ENCODE measurements around the gene CAVIN4.

The CAVIN4 gene

DNA sequence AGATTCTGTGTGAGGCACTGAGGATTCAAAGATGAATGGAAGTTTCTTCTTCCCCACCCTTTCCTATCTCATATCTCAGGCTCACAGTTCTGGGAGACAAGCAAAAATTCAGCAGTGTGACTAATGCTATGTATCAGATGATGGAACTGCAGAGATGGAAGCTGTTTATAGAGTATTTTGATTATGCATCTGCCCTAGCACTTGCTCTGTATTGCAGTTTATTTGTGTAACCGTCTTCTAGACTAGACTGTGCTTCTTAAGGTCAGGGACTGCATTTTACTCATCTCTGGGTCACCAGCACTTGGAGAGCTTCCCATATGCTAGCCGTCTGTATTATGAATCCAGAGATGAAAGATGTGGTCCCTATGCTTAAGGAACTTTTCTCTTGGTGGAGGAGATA is 12.6 kb downstream of the CAVIN4 start:
- DNase-seq: no peak

DNA sequence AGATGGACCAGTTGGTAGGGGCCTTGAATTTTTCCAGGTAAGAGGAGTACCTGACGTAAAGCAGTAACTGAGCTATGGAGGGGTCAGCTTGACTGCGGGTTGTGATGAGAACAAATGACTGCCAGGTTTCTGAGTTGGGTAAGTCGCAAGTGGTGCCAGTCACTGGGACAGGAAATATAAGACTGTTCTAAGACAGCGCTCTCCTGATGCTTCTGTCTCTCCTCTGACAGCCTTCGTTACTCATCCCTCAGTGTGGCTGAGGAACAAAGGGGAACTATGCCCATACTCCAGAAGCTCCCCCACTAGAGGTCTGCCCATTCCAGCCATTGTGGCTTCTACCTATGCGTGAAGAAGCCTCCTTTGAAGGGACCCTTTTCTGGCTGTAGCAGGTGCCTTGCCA is 13.3 kb downstream of the CAVIN4 start:
- no peak for DNase-seq

DNA sequence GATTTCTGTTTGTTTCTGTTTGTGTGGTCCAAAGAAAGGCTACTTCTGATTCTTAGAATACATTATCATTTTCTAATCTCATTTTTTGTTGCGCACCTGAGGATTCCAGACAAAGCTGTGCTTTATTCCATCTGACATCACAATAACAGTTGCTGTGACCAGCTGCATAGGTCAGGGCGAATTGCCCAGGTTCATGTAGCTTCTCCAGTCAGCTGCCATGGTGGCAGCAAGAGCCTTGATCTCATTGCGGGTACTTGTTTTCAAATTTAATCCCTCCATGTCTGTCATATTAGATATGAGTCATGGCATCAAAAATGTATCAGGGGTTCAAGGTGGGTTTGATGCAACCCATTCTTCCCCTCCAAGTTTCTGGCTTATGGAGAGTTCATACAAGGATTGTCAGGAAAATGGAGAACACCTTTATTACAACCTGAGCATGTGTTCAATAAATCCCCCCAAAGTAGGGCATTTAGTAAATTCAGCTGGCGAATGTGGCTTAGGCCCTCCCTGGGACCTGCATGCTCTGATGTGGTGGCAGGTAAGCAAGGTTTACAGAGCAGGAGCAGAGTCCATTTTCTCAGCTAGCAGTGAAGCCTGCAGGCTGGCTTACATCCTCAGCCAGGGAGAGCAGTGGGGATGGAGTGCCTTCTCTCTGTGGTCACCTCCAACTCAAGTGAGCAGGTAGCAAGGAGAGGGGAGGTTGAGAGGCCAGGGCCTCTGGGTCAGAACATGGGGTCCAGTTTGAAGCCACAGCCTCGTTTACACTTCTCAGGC is 13.9 kb downstream of the CAVIN4 start:
- DNase-seq: no peak

DNA sequence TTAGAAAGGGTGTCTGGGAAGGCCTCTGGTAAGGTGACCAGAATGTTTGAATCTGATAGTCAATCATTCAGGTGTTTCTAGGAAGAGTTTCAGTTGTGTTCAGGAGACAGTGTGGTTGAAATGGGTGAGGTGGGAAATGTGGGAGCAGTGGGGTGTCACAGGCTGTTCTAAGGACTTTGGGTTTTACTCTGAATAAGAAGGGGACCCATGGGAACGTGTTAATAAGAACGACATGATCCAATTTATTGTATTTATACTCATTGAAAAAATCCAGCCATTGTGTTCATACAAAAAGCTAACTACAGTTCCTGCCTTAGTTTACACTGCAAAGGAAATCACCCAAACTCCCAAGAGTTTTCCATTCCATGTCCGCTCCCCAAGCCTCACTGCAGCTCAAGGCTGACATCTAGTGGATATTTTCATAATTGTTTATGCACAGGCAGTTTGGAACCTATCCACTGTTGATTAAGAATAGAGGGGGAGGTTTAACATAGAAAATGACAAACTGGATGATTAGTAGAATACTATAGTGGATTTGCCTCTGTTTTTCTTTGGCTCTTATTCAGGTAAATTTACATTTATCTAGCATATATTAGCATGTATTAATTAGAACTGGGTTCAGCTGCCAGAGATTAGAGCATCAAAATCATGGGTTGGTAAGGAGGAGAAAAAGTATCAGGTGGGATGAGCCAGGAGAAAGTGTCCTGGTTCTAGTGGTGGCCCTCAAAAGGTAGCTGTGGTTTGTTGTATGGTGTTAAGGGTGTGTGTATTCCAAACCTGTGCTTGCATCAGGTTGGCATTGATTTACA is 17.7 kb downstream of the CAVIN4 start:
- DNase-seq: peak in 27 of 56 donors; percentile 4 to 74 (median 26)

DNA sequence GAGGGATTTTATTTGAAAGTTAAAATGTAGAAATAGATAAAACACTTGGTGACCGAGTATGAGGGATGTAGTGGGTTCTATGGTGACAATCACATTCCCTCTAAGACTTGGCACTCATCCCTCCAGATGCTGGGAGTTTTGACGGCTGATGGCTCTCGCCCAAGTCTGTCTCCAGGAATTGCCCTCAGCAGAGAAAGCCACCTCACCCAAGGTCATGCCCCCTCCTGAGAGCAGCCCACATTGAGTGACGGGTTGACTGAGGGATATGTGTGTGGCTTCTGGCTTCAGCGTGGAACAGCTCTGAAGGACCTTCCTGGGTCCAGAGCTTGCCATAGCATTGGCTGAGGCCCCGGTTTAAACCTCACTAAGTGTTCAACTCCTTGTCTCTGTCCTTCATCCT is 19.4 kb downstream of the CAVIN4 start:
- DNase-seq: no peak

DNA sequence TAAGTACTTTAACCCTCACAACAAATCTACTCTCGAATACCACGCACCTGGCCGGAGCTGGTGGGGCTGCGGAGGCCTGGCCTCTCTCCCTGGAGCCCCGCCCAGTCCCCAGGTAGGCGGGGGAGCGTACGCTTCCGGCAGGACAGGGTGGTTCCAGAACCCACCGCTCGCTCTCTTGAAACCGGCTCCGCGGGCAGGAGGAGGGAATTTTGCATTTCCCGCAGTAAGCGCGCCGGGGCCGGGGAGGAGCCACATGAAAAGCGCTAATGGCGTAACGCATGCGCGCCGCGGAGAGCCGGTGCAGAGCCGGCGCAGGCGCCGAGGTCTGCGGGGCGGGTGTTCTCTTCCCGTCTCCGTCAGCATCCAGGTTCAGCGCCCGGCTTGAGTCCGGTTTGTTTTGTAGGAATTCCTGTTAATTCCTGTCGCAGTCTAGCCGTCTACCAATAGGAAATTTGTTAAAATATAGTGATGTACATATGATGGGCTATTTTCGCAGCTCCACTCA is 20.8 kb downstream of the CAVIN4 start:
- peak in 53 of 56 donors; percentile 36 to 90 (median 75) for DNase-seq

DNA sequence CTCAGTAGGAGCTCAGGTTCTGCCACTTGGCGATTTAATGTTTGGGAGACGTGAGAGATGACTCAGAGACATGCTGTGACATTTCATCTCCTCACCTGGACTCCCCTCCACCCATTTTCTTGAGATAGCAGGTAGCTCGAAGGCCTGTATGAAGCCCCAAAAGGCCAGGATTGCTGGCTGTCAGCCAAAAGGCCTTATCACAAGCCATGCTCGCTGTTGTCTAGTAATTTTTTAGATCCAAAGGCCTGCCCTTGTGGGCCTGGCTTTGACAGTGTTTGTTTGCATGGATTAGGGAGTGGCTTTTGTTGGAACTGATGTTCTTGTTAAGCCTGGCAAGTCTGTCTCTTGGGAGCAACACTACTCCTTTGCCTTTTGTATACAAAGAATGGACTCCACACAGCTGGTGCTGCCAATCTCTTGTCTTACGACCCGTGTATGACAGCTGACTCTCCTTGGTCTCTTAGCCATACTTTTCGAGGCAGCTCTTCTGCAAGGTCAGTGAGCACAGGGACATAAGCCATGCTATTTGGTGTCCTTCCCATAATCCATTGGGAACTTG is 22.7 kb downstream of the CAVIN4 start:
- DNase-seq: no peak

DNA sequence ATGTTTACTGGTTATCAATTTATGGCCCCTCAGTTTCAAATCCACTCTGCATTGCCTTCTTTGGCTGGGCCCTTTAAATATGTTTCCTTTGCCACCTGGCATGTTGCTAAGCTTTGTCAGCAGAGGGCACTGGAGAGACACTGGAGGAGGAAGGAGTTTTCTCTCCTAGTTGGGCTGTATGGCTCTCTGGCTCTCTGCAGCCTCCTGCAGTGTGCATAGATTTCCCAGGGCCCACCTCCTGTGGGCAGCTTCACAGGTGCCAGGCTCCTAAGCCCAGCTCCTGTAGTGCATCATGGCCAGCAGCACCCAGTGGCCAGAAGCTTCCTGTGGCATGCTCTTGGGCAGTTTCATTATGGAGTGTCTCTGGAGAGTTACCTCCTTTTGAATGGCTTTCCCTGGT is 23.3 kb downstream of the CAVIN4 start:
- peak in 28 of 56 donors; percentile 7 to 66 (median 28) for DNase-seq

DNA sequence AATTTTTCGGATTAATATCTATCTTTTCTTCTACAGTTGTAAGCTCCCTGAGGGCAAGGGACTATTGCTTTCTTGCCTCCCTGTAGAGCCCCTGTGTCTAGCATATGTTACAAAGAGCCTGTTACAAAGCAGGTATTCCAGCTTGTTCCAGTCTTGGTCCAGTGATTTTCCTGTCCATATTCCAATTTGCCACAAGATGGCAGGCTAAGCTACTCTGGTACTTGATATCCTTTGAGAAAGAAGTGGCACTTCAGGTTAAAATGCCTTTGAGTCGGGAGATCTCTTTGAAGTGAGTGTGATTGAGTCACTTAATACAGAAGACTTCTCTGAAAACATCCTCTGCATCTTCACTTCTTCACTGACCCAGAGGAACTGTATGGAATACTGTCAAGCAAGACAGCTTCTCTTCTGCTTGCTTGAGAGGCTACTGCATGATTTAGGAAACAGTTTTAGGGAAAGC is 24.5 kb downstream of the CAVIN4 start:
- DNase-seq: peak in 13 of 56 donors; percentile 6 to 60 (median 25)

DNA sequence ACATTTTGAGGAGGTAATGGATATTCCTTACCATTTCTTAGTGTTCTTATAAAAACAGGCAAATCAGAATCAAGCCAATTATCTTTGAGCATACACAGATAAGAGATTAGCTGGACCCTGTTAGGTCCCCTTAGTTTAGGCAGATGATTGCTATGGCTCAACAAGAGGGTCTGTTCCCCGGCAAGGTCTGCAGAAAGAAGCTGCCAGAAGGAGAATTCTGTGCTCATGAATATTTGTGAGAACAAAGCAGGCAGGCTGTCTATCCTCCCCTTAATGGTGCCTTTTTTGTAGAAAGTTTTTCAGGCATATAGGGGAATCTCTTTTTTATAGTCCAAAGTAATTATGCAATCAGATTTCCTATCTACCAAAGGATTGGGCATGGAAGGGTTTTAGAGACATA is 27.5 kb downstream of the CAVIN4 start:
- DNase-seq: no peak

DNA sequence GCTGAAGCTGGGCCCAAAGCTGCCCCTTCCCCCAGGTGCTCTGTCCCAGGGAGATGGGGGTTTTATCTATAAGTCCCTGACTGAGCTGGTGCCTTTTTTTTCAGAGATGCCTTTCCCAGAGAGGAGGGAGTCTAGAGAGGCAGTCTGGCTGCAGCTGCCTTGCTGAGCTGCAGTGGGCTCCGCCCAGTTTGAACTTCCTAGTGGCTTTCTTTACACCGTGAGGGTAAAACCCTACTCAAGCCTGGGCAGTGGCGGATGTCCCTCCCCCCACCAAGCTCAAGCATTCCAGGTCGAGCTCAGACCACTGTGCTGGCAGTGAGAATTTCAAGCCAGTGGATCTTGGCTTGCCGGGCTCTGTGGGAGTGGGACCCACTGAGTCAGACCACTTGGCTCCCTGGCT is 41.3 kb downstream of the CAVIN4 start:
- no peak for DNase-seq

DNA sequence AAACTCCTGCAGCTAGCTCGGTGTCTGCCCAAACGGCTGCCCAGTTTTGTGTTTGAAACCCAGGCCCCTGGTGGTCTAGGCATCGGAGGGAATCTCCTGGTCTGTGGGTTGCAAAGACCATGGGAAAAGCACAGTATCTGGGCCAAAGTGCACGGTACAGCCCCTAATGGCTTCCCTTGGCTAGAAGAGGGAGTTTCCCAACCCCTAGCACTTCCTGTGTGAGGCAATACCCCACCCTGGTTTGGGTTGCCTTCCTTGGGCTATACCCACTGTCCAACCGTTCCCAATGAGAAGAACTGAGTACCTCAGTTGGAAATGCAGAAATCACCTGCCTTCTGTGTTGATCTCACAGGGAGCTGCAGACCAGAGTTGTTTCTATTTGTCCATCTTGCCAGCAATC is 41.8 kb downstream of the CAVIN4 start:
- DNase-seq: no peak

DNA sequence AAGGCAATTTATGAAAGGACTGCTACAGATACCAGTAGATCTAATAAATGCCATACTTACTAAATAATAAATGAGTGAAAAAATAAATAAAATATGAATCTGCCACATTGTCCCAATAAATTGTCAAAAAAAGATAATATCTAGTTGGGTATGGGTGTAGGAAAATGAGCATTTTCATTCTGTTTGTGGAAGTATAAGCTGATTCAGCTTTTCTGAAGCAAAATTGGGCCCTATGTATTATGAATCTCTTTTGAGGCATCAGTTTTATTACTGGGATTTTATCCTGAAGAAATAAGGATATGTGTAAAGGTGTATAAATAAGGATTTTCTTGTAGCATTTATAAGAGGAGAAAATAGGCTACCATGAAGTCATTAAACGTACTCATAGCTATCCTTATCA is 46.1 kb downstream of the CAVIN4 start:
- no peak for DNase-seq

DNA sequence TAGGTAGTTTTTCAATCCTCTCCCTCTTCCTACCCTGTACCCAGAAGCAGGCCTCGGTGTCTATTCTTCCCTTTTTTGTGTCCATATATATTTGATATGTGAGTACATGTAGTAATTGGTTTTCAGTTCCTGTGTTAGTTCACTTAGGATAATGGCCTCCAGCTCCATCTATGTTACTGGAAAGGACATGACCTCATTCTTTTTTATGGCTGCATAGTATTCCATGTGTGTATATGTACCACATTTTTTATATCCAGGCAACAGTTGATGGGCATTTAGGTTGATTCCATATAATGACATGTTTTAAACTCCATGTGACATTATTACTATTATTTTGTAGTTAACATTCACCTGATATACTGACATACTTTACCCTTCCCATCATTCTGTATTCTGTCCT is 49.1 kb downstream of the CAVIN4 start:
- DNase-seq: no peak

DNA sequence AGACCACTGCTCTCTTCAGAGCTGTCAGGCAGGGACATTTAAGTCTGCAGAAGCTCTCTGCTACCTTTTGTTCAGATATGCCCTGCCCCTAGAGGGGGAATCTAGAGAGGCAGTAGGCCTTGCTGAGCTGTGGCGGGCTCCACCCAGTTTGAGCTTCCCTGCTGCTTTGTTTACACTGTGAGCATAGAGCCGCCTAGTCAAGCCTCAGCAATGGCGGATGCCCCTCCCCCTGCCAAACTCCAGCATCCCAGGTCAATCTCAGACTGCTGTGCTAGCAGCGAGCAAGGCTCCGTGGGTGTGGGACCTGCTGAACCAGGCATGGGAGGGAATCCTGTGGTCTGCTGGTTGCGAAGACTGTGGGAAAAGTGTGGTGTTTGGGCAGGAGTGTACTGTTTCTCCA is 59.9 kb downstream of the CAVIN4 start:
- no peak for DNase-seq
